Loucy (cell line): ENCODE measurements around the gene SLITRK1.

Experiments used
- H2AFZ ChIP-seq: fragments of 200-600 bp; sonication (generic); 2 replicates; pipeline ENCODE4 v1.6.0; 2016; ENCODE audit warnings: antibody characterized with exemption, mild to moderate bottlenecking, low read length, moderate library complexity
- H3F3A ChIP-seq: fragments of 200-600 bp; 2 replicates; pipeline ENCODE4 v1.6.0; 2016; ENCODE audit warnings: antibody characterized with exemption, low read depth, mild to moderate bottlenecking
- H3K27me3 ChIP-seq: fragments of 200-600 bp; sonication (generic); 2 replicates; pipeline ENCODE4 v1.6.1; 2014; ENCODE audit warnings: low read length, mild to moderate bottlenecking; ENCODE audit not compliant: insufficient read depth, poor library complexity, severe bottlenecking
- H3K36me3 ChIP-seq: fragments of 200-600 bp; sonication (generic); 2 replicates; pipeline ENCODE4 v1.6.1; 2016; ENCODE audit warnings: low read length; ENCODE audit not compliant: insufficient read depth
- H3K4me1 ChIP-seq: fragments of 200-600 bp; sonication (generic); 2 replicates; pipeline ENCODE4 v1.5.1; 2014; ENCODE audit warnings: low read length, mild to moderate bottlenecking; ENCODE audit not compliant: insufficient read depth, poor library complexity, severe bottlenecking
- H3K4me2 ChIP-seq: fragments of 200-600 bp; sonication (generic); 2 replicates; pipeline ENCODE4 v1.6.0; 2014; ENCODE audit warnings: antibody characterized with exemption, low read length, low read depth, mild to moderate bottlenecking; ENCODE audit not compliant: poor library complexity, severe bottlenecking
- H3K4me3 ChIP-seq: fragments of 200-600 bp; sonication (generic); 2 replicates; pipeline ENCODE4 v1.5.1; 2014; ENCODE audit warnings: low read length, mild to moderate bottlenecking, mixed read lengths; ENCODE audit not compliant: poor library complexity, severe bottlenecking
- H3K79me2 ChIP-seq: fragments of 200-600 bp; sonication (generic); 2 replicates; pipeline ENCODE4 v1.6.1; 2014; ENCODE audit warnings: low read length; ENCODE audit not compliant: insufficient read depth
- H3K9ac ChIP-seq: fragments of 200-600 bp; sonication (generic); 2 replicates; pipeline ENCODE4 v1.6.0; 2014; ENCODE audit warnings: mild to moderate bottlenecking, low read depth, low read length, moderate library complexity; ENCODE audit not compliant: poor library complexity, severe bottlenecking
- H3K9me2 ChIP-seq: fragments of 200-600 bp; sonication (generic); replicated peaks from 2 replicates; pipeline ENCODE4 v1.6.1; 2016; ENCODE audit warnings: low read depth, low read length, mixed read lengths
- H3K9me3 ChIP-seq: fragments of 200-600 bp; sonication (generic); 2 replicates; pipeline ENCODE4 v1.6.1; 2014; ENCODE audit warnings: mild to moderate bottlenecking, antibody characterized with exemption, low read length, low read depth; ENCODE audit not compliant: insufficient read depth
- H4K20me1 ChIP-seq: fragments of 200-600 bp; sonication (generic); 2 replicates; pipeline ENCODE4 v1.6.0; 2014; ENCODE audit warnings: antibody characterized with exemption, low read length, mild to moderate bottlenecking; ENCODE audit not compliant: insufficient read depth, poor library complexity, severe bottlenecking
- EZH2phosphoT487 ChIP-seq: fragments of 200-600 bp; IDR thresholded peaks from 2 replicates; pipeline ENCODE4 v1.6.1; 2018; ENCODE audit warnings: antibody characterized with exemption, mild to moderate bottlenecking, moderate library complexity, borderline replicate concordance
- TF ChIP-seq, protein P1 (sequence below): fragments of 200-600 bp; sonication (generic); conservative IDR thresholded peaks from 2 replicates; pipeline ENCODE4 v1.5.1; 2014; ENCODE audit warnings: mild to moderate bottlenecking, antibody characterized with exemption, low read length

Gene SLITRK1

DNA sequence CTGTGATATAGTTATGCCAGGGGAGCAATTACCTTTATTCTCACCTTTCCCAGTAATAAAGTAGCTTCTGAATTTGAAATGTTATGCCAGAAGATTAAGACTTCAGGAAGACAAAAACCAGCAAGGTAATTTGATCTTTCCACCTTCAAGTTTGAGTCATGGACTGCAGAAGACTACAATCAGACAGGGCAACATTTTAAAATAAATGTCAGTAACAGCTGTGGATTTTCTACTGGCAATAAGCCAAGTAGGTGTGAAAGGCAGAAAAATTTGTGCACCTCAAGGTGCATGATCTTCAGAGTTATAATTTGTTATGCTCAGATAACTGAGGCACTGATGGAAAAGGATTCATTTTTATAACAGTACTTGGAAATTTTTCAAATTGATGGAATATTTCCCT lies 54.9 kb downstream of the SLITRK1 start:
- no peaks in the 10 kb centered on the region for H4K20me1 ChIP-seq
- no peak overlapping the region for H3K4me3 ChIP-seq
- no peaks in the 10 kb centered on the region for H3K36me3 ChIP-seq
- no peaks in the 10 kb centered on the region for H3K4me1 ChIP-seq
- H2AFZ ChIP-seq: no peak overlapping the region
- no peak overlapping the region for H3K4me2 ChIP-seq
- H3F3A ChIP-seq: no peaks in the 10 kb centered on the region
- H3K9me3 ChIP-seq: peaks cover 6% of the 10 kb centered on the region; the same call in 1 of the 2 replicates
- no peaks in the 10 kb centered on the region for H3K79me2 ChIP-seq
- H3K9me2 ChIP-seq: no peaks in the 10 kb centered on the region
- no peaks in the 10 kb centered on the region for H3K27me3 ChIP-seq
- H3K9ac ChIP-seq: no peak overlapping the region
- TF ChIP-seq, protein P1, sequence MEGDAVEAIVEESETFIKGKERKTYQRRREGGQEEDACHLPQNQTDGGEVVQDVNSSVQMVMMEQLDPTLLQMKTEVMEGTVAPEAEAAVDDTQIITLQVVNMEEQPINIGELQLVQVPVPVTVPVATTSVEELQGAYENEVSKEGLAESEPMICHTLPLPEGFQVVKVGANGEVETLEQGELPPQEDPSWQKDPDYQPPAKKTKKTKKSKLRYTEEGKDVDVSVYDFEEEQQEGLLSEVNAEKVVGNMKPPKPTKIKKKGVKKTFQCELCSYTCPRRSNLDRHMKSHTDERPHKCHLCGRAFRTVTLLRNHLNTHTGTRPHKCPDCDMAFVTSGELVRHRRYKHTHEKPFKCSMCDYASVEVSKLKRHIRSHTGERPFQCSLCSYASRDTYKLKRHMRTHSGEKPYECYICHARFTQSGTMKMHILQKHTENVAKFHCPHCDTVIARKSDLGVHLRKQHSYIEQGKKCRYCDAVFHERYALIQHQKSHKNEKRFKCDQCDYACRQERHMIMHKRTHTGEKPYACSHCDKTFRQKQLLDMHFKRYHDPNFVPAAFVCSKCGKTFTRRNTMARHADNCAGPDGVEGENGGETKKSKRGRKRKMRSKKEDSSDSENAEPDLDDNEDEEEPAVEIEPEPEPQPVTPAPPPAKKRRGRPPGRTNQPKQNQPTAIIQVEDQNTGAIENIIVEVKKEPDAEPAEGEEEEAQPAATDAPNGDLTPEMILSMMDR: no peak
- TF ChIP-seq EZH2phosphoT487: no peak
